GM15510 (cell line): ENCODE results near the gene FSIP1.

Experiments used
- POLR2A ChIP-seq: IDR thresholded peaks from 3 replicates; pipeline ENCODE4 v1.6.1; 2011; ENCODE audit warnings: borderline replicate concordance; ENCODE audit not compliant: insufficient read length; ENCODE audit errors: extremely low read depth

FSIP1 gene

DNA sequence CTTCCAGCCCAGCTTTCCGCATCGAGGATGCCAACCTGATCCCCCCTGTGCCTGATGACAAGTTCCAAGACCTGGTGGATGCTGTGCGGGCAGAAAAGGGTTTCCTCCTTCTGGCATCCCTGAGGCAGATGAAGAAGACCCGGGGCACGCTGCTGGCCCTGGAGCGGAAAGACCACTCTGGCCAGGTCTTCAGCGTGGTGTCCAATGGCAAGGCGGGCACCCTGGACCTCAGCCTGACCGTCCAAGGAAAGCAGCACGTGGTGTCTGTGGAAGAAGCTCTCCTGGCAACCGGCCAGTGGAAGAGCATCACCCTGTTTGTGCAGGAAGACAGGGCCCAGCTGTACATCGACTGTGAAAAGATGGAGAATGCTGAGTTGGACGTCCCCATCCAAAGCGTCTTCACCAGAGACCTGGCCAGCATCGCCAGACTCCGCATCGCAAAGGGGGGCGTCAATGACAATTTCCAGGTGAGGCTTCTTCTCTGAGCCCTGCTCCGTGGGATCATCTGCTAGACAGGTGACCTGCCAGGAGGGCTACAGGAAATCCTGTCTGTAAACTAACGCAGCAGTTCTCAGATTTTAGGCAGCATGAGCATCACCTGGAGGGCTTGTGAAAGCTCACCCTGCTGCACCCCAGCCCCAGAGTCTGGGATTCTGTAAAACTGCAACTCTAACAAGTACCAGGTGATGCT is 200.2 kb downstream of the FSIP1 start:
- no peak for TF ChIP-seq POLR2A

DNA sequence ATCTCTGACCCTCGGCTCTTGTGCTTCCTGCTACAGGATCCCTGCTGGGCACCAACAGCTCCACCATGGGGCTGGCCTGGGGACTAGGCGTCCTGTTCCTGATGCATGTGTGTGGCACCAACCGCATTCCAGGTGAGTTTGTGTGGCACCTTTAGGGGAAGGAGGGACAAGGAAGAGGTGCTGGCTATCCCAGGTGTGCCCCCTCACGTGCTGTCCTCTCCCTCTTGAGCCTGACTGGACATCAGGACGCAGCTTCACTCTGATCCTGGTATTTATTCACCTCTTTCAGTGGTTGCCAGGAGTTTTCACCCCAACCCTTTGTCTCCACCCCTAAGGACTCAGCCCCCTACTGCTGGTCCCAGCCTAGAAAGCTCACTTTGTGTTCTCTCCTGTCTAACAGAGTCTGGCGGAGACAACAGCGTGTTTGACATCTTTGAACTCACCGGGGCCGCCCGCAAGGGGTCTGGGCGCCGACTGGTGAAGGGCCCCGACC is 200.8 kb downstream of the FSIP1 start:
- TF ChIP-seq POLR2A: no peak

DNA sequence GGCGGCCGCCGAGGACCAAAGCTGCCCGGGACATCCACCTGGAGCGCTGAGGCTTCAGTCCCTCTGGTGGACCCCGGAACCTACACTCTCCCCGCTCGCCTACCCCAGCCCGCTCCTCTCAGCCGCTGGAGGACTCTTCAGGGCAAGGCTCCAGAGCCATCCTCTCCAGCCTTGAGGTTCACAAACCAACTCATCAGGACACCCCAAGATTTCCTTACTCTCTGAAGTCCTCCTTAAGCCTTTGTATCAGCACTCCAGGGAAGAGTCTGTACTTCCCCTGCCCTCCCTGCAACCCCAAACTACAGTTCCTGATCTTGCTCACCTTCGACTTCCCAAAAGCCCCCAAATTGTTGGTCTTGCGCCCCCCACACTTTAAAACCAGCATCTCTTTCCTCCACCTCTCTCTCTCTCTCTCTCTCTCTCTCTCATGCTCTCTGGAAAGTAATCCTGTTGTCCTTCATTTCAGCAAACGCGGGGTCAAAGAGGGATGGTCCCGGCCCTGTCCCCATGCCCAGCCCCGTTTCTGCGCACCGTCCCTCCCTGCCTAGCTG is 201.3 kb downstream of the FSIP1 start:
- no peak for TF ChIP-seq POLR2A

DNA sequence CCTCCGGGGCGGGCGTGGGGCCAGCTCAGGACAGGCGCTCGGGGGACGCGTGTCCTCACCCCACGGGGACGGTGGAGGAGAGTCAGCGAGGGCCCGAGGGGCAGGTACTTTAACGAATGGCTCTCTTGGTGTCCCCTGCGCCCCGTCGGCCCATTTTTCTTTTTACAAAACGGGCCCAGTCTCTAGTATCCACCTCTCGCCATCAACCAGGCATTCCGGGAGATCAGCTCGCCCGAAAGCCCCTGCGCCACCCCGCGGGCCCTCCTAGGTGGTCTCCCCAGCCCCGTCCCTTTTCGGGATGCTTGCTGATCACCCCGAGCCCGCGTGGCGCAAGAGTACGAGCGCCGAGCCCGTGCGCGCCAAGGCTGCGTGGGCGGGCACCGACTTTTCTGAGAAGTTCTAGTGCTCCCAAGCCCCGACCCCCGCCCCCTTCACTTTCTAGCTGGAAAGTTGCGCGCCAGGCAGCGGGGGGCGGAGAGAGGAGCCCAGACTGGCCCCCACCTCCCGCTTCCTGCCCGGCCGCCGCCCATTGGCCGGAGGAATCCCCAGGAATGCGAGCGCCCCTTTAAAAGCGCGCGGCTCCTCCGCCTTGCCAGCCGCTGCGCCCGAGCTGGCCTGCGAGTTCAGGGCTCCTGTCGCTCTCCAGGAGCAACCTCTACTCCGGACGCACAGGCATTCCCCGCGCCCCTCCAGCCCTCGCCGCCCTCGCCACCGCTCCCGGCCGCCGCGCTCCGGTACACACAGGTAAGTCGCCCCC is 202.0 kb downstream of the FSIP1 start, which contains the start of gene THBS1:
TSS of gene THBS1 (plus strand) at position 595 of the 757 bp plus-strand sequence. CDS start 779 bp downstream, outside the sequence.
- TF ChIP-seq POLR2A: no peak

DNA sequence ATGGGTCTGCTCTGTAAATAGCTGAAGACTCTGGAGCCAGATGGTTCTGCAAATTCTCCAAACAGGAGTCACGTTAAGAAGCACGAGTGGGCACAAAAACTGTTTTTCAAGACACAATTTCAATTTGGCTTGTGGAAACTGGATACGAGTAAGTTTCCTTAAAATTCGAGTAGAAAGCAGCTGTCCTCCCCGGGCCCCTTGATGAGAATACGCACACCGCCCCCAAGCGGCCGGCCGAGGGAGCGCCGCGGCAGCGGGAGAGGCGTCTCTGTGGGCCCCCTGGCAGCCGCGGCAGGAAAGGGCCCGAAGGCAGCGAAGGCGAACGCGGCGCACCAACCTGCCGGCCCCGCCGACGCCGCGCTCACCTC is 202.5 kb downstream of the FSIP1 start:
- no peak for TF ChIP-seq POLR2A

DNA sequence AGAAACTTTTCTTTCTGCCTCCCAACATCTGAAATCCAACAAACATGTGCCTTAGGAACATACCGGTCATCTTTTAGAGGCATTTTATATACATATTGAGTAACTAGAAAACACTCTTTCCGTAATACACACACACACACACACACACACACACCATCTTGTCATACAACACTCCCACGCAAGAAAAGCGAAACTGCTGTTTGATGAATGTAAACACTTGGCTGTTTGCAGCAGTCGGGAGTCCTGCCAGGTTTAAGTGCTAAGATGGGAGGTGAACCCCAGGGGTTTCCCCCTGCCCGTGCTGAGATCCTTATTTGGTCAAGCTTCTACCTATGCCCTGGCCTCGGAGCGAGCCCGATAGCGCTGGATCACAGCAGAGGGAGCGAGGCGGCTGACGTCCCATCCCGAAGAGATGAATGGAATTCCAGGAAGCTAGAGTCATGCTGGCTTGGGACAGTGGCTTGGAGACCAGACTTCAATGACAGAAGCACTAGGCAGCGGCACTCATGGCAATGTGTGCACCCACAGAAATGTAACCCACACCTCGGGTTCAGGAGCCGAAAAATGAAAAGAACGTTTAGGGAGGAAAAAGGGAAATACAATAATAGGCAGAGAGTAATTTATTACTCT is 203.0 kb downstream of the FSIP1 start:
- no peak for TF ChIP-seq POLR2A

DNA sequence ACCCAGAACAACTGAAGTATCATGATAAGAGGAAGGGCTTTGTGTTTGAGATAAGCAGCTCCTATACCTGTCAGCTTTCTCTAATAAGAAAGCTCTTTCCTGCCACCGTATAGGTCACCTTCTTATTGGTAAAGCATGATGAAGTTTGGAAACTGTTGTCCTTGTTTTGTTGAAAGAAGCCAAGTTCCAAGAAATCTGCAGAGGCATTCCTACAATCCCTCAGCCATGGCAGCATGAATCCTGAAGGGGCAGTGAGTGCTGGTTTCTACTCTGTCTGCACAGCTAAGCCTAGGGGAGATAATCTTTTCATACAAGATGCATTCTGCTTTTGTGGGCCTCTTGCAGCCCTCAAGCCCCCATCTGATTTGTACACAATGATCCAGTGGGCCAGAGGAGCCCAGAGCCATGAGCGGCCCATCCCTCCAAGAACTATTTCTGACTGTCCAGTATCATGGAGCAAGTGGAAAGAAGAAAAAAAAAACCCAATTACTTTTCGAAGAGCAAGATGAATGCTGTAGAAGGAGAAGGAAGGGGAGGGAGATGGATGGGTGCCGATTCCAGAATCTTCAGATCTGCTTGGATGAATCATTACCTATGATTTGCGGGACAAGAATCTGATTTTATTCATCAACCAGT is 203.7 kb downstream of the FSIP1 start:
- no peak for TF ChIP-seq POLR2A

DNA sequence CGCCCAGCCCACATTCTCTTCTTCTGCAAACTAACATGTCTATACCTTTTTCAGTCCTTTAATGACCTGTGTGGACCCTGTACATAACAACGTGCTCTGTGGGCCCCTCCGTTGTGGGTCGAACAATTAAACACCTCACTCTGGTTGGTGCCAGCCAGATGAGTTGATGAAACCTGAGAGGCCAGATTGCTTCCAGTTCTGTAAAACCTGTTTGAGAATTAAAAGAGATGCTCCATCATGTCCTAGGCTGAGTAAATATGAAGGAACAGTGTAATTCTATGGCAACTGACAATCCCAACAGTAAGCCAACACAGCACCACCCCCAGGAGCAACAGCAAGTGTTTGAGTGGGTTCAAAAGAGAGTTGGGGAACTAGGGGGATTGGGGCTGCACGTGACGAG is 207.5 kb downstream of the FSIP1 start:
- no peak for TF ChIP-seq POLR2A

DNA sequence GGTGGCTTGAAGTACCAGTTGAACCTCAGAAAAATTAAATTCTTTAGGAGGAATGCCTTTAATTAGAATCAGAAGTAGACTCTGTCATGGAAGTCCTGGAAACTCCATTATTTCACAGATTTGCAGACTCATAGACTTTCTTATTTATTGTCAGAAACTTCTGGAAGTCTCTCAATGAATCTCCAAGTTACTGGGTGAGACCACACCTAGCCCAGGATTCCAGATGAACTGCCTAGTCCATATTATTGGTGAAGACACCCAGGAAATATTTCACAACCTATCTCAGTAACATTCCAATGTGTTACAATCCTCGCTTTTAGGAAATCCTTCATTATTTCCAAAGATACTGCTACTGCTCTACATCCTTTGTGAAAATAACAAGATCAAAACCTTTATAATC is 208.2 kb downstream of the FSIP1 start:
- TF ChIP-seq POLR2A: no peak

DNA sequence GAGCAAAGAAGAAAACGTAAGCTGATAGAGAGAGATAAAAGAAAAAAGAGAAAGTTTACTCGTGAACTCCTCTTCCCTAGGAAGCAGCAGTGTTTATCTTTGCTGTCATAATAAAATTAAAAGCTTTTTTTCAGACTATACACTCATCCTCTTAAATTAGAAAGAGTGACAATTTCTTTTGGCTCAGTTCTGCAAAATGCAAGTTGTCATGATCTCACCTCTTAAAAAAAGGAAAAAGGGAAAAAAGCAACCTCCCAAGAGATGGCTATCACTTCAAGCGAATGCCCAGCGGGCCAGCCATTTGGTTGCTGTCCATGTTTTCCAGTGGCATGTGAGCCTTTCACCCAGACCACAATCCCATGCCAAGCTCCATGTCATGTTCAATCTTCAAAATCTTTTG is 208.8 kb downstream of the FSIP1 start:
- TF ChIP-seq POLR2A: no peak

DNA sequence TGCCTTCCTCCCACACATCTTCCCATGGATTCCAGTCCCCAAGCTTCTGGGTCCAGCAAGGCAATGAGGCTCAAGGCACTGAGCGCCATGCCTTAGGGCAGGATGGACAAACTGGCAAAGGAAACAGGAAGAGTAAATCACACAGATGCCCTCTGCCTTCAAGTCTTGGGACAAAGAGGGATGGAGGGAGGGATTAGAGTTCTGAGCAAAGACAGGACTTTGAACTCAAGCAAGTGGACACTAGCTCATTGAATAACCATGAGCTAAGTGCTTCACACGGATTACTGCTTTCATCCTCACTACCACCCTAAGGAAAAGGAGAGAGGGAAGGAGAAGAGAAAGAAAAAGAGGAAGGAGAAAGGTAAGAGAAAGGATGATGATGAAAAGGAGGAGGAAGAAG is 209.4 kb downstream of the FSIP1 start:
- TF ChIP-seq POLR2A: no peak

DNA sequence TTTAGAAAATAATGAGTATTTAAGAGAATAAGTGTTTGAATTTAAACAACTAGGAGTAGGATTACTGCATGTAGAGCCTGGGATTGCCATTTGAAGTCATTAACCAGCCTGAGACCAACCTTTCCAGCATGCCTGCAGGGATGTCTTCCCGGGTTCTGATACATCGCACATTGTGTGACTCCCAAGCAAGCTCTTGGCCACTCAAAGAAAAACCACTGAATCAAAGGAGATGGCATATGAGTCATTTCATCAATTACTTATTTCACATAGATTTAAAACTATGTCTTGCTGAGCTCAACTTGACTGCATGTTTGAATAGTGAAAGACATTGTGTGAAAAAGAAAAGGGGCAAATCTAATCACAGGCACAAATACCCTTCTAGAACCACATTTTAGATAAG is 216.8 kb downstream of the FSIP1 start:
- TF ChIP-seq POLR2A: no peak

DNA sequence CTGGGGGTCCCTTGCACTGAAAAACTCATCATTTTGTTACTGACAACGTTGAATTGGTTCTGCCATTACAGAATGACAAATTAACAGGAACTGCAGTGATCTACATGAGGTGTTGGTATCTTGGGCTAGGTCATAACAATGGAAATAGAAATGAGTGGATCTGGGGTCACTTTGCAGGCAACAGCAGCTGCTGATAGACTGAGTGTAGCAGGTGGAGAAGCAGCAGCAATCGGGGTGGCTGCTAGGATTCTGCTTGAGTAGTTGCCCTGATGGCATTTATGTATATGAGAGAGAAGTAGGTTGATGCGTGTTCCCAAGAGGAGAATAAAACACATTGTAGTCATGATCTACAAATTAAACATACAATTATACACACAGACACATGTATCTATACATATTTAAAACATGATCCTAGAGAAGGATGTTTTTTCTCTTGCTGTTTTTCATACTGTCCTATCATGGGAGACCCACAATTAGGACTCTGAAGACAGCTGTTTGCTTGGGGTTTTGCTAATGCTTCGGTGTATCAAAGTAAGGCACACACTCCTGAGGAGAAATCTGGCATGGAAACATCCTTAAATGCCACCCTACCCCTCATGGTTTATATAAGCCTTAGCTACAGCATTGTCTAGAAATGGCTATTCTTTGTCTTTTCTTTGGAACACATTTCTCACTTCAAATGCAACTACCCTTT is 217.5 kb downstream of the FSIP1 start:
- no peak for TF ChIP-seq POLR2A

DNA sequence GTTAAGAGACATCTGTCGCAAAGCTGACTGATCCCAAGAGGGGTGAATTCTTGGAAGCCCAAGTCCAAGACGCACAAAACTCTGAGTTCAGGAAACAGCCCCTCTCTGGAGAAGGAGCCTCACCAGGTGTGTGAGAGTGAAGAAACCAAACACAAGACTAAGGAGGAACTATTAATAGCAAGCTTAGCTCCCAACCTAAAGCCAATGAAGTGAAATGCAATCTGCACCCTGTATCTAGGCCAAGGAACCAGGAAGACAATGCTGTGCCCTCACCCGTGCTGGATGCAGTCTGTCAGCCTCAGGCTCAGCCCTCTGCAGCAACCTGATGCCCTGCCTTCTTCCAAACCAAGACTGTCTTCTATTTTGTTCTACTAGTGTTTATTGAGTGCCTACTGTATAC is 224.2 kb downstream of the FSIP1 start:
- no peak for TF ChIP-seq POLR2A
